ENCODE results near the gene MCEE. TPM values are rescaled to one million over a fixed set of nuclear protein-coding genes. Genes with fewer than 3 reads are reported as not detected.

Gene MCEE
- total RNA-seq, 2 donors from 2014 or later, result 5.8 to 10.6 TPM

- peaks cover 4 to 9% of the 10 kb centered on the region in 2 donors for H3K4me1 ChIP-seq (ENCODE audit: control insufficient read depth in 1 of 2, low read depth in 2 of 2)
- DNase-seq (ENCODE audit: low spot score), result no peak
- peak overlapping the region; percentile 25 for H3K4me3 ChIP-seq
- H3K27ac ChIP-seq, result no peak overlapping the region
- ATAC-seq (ENCODE audit: insufficient number of reproducible peaks, low FRiP score, low read depth), result no peak
- no peaks in the 10 kb centered on the region for H3K36me3 ChIP-seq
- no peaks in the 10 kb centered on the region for H3K9me3 ChIP-seq
- TF ChIP-seq CTCF (IDR thresholded peaks at IDR 0.05), result peak; percentile 51
- H3K27me3 ChIP-seq (replicated peaks; ENCODE audit: insufficient read depth), result no peaks in the 10 kb centered on the region
Observed at GRCh38 chr2:71157124-71157793, 27.2 kb upstream of the MCEE start.

- H3K4me3 ChIP-seq, result no peak overlapping the region
- ATAC-seq (ENCODE audit: insufficient number of reproducible peaks, low FRiP score, low read depth), result no peak
- H3K9me3 ChIP-seq, result no peaks in the 10 kb centered on the region
- H3K36me3 ChIP-seq, result no peaks in the 10 kb centered on the region
- TF ChIP-seq CTCF (IDR thresholded peaks at IDR 0.05), result no peak
- no peak overlapping the region for H3K27ac ChIP-seq
- no peaks in the 10 kb centered on the region for H3K27me3 ChIP-seq (replicated peaks; ENCODE audit: insufficient read depth)
- no peak for DNase-seq (ENCODE audit: low spot score)
- H3K4me1 ChIP-seq (ENCODE audit: control insufficient read depth in 1 of 2, low read depth in 2 of 2), result peaks cover 4 to 9% of the 10 kb centered on the region in 2 donors
Observed at GRCh38 chr2:71156573-71156972, 26.5 kb upstream of the MCEE start.

- no peak overlapping the region for H3K27ac ChIP-seq
- no peak overlapping the region for H3K4me3 ChIP-seq
- no peaks in the 10 kb centered on the region for H3K9me3 ChIP-seq
- peaks cover 4 to 9% of the 10 kb centered on the region in 2 donors for H3K4me1 ChIP-seq (ENCODE audit: control insufficient read depth in 1 of 2, low read depth in 2 of 2)
- H3K27me3 ChIP-seq (replicated peaks; ENCODE audit: insufficient read depth), result no peaks in the 10 kb centered on the region
- DNase-seq (ENCODE audit: low spot score), result no peak
- no peaks in the 10 kb centered on the region for H3K36me3 ChIP-seq
- TF ChIP-seq CTCF (IDR thresholded peaks at IDR 0.05), result no peak
- ATAC-seq (ENCODE audit: insufficient number of reproducible peaks, low FRiP score, low read depth), result no peak
Observed at GRCh38 chr2:71155846-71156245, 25.8 kb upstream of the MCEE start.

- H3K9me3 ChIP-seq, result no peaks in the 10 kb centered on the region
- H3K4me1 ChIP-seq (ENCODE audit: control insufficient read depth in 1 of 2, low read depth in 2 of 2), result peaks cover 4 to 9% of the 10 kb centered on the region in 2 donors
- ATAC-seq (ENCODE audit: insufficient number of reproducible peaks, low FRiP score, low read depth), result no peak
- TF ChIP-seq CTCF (IDR thresholded peaks at IDR 0.05), result no peak
- no peak for DNase-seq (ENCODE audit: low spot score)
- H3K27ac ChIP-seq, result no peak overlapping the region
- no peak overlapping the region for H3K4me3 ChIP-seq
- no peaks in the 10 kb centered on the region for H3K27me3 ChIP-seq (replicated peaks; ENCODE audit: insufficient read depth)
- H3K36me3 ChIP-seq, result no peaks in the 10 kb centered on the region
Observed at GRCh38 chr2:71154798-71155197, 24.8 kb upstream of the MCEE start.

GRCh38 chr2:71154279-71154678 lies 24.2 kb upstream of the MCEE start:
- H3K4me1 ChIP-seq (ENCODE audit: control insufficient read depth in 1 of 2, low read depth in 2 of 2), result peaks cover 4 to 9% of the 10 kb centered on the region in 2 donors
- ATAC-seq (ENCODE audit: insufficient number of reproducible peaks, low FRiP score, low read depth) (no peak), DNase-seq (ENCODE audit: low spot score) (no peak)
- H3K36me3 ChIP-seq, result peaks cover 4% of the 10 kb centered on the region
- no peak overlapping the region for H3K4me3 ChIP-seq
- TF ChIP-seq CTCF (IDR thresholded peaks at IDR 0.05), result no peak
- no peak overlapping the region for H3K27ac ChIP-seq
- H3K9me3 ChIP-seq, result no peaks in the 10 kb centered on the region
- no peaks in the 10 kb centered on the region for H3K27me3 ChIP-seq (replicated peaks; ENCODE audit: insufficient read depth)

Data from thoracic aorta (tissue), 2 donors.